Caco-2 (cell line): ENCODE measurements around the gene BHLHE41. TPM values are rescaled to one million over a fixed set of nuclear protein-coding genes. Genes with fewer than 3 reads are reported as not detected.

Experiments
- BruUV-seq: library from RNA; stranded (reverse); fragments of 400-500 nt; replicated peaks from 2 replicates; lab custom pipeline; 2021; lab: Mats Ljungman, UMichigan
- CTCF ChIA-PET: fragments of 300-600 bp; sonication (Branson Sonifier 250); formaldehyde crosslinking; loops from one replicate; lab custom pipeline; 2022; ENCODE audit warnings: antibody characterized with exemption; lab: Charles Lee
- POLR2A ChIA-PET: fragments of 300-600 bp; sonication (Branson Sonifier 250); formaldehyde crosslinking; loops from one replicate; lab custom pipeline; 2022; ENCODE audit warnings: antibody characterized with exemption; lab: Charles Lee
- DNase-seq, 2 experiments: peaks; one replicate each; pipeline versions ENCODE4 v3.0.0 to v3.0.0-alpha.2; 2020 to 2022
- H3K27me3 ChIP-seq: replicated peaks from 2 replicates; pipeline ENCODE4 v1.6.0; 2011; ENCODE audit warnings: low read length; ENCODE audit not compliant: control insufficient read depth, insufficient read depth
- H3K36me3 ChIP-seq: 2 replicates; pipeline ENCODE4 v1.5.1; 2011; ENCODE audit warnings: low read length; ENCODE audit not compliant: control insufficient read depth, insufficient read depth
- H3K4me1 ChIP-seq: fragments of 250-450 bp; sonication (Bioruptor Pico); 2 replicates; pipeline ENCODE4 v1.5.1; 2020; ENCODE audit warnings: mild to moderate bottlenecking
- H3K4me3 ChIP-seq: 2 replicates; pipeline ENCODE4 v1.5.1; 2011; ENCODE audit warnings: low read depth, mild to moderate bottlenecking, control low read depth, low read length
- H3K9me3 ChIP-seq: fragments of 250-450 bp; sonication (Bioruptor Pico); 2 replicates; pipeline ENCODE4 v1.5.1; 2020; ENCODE audit warnings: mild to moderate bottlenecking, moderate library complexity
- H3K27ac Mint-ChIP-seq: one replicate; pipeline ENCODE4 v1.8.0; 2022; ENCODE audit warnings: mixed read lengths; ENCODE audit not compliant: unreplicated experiment
- H3K27me3 Mint-ChIP-seq: one replicate; pipeline ENCODE4 v1.8.0; 2022; ENCODE audit warnings: mixed read lengths; ENCODE audit not compliant: insufficient read depth, unreplicated experiment
- H3K36me3 Mint-ChIP-seq: one replicate; pipeline ENCODE4 v1.8.0; 2022; ENCODE audit warnings: mild to moderate bottlenecking, mixed read lengths; ENCODE audit not compliant: insufficient read depth, unreplicated experiment
- H3K4me1 Mint-ChIP-seq: one replicate; pipeline ENCODE4 v1.8.0; 2022; ENCODE audit warnings: low read depth, mixed read lengths; ENCODE audit not compliant: unreplicated experiment
- H3K4me3 Mint-ChIP-seq: one replicate; pipeline ENCODE4 v1.8.0; 2022; ENCODE audit warnings: mild to moderate bottlenecking, moderate library complexity, mixed read lengths; ENCODE audit not compliant: unreplicated experiment
- H3K9me3 Mint-ChIP-seq: one replicate; pipeline ENCODE4 v1.8.0; 2022; ENCODE audit warnings: mixed read lengths; ENCODE audit not compliant: unreplicated experiment
- intact Hi-C: fragments of 100-400 bp; cut with micrococcal nuclease; formaldehyde crosslinking; loops from one replicate; pipeline ENCODE4 v1.10.0; 2022; ENCODE audit not compliant: unreplicated experiment
- total RNA-seq: library from RNA; stranded (reverse); gene quantifications from 2 replicates; pipeline ENCODE4 v1.2.3, GENCODE V29; 2022
- TF ChIP-seq, protein P1 (sequence below), 2 experiments: fragments of 200-600 bp in 1 of 2; IDR thresholded peaks; 1 replicate in 1 of 2; 2 replicates in 1 of 2; pipeline versions ENCODE4 v1.5.1 to v1.8.0; 2011 to 2022; ENCODE audit warnings: antibody characterized with exemption in 1 of 2, control low read depth in 1 of 2, inconsistent platforms in 1 of 2, low read depth in 1 of 2, low read length in 1 of 2, mild to moderate bottlenecking in 1 of 2, moderate library complexity in 1 of 2; ENCODE audit not compliant: insufficient read depth in 1 of 2, severe bottlenecking in 1 of 2, unreplicated experiment in 1 of 2

Gene BHLHE41
- total RNA-seq, 1 experiment from 2014 or later, result 3.2 TPM

DNA sequence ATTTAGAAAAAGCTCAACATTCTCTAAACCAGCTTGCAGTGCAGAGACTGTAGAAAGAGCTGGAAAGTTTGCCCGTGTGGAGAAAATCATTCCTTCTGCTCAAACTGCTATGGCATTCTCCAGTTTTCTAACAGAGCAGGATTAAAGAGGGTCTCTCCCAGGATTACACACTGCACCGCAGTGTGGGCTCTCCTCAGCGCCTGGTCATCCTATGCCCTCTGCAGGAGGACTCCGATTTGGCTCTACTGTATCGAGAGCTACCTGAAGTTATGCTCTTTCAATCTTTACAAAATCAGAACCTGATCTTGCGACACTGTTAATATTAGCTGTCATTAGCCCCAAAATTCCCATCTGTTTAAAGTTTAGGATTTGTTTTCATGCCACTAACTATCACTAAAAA, 33.0 kb downstream of the BHLHE41 start:
- BruUV-seq, result TSS peak; percentile 93
- TF ChIP-seq, protein P1, sequence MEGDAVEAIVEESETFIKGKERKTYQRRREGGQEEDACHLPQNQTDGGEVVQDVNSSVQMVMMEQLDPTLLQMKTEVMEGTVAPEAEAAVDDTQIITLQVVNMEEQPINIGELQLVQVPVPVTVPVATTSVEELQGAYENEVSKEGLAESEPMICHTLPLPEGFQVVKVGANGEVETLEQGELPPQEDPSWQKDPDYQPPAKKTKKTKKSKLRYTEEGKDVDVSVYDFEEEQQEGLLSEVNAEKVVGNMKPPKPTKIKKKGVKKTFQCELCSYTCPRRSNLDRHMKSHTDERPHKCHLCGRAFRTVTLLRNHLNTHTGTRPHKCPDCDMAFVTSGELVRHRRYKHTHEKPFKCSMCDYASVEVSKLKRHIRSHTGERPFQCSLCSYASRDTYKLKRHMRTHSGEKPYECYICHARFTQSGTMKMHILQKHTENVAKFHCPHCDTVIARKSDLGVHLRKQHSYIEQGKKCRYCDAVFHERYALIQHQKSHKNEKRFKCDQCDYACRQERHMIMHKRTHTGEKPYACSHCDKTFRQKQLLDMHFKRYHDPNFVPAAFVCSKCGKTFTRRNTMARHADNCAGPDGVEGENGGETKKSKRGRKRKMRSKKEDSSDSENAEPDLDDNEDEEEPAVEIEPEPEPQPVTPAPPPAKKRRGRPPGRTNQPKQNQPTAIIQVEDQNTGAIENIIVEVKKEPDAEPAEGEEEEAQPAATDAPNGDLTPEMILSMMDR (IDR thresholded peaks at IDR 0.05; ENCODE audit: insufficient read depth in 1 of 2, low read depth in 1 of 2, low read length in 1 of 2, severe bottlenecking in 1 of 2, unreplicated experiment in 1 of 2), result peak; percentile 30 to 34
- Mint-ChIP-seq H3K9me3 (no peaks in the 10 kb centered on the region), H3K4me3 (peak overlapping the region; percentile 7), H3K27me3 (no peaks in the 10 kb centered on the region), H3K27ac (peak overlapping the region; percentile 84), H3K36me3 (peaks cover 7% of the 10 kb centered on the region), H3K4me1 (peaks cover 45% of the 10 kb centered on the region)
- Histone ChIP-seq H3K4me3 (no peak overlapping the region), H3K4me1 (peaks cover 61% of the 10 kb centered on the region), H3K9me3 (no peaks in the 10 kb centered on the region), H3K27me3 (no peaks in the 10 kb centered on the region), H3K36me3 (no peaks in the 10 kb centered on the region)
- ChIA-PET POLR2A (no interaction called here), CTCF (interaction anchor here (0.6 to 1.6 kb wide), 9 partner anchors 8 to 696 kb away, joined by 3 to 7 read pairs (median 3); no protein-coding TSS in a partner anchor)
- peak in 1 of 2 experiments; percentile 42 for DNase-seq
- intact Hi-C loops, result loop anchor here (1.0 to 10.0 kb wide), 7 partner anchors 22 to 793 kb away; no protein-coding TSS in a partner anchor

DNA sequence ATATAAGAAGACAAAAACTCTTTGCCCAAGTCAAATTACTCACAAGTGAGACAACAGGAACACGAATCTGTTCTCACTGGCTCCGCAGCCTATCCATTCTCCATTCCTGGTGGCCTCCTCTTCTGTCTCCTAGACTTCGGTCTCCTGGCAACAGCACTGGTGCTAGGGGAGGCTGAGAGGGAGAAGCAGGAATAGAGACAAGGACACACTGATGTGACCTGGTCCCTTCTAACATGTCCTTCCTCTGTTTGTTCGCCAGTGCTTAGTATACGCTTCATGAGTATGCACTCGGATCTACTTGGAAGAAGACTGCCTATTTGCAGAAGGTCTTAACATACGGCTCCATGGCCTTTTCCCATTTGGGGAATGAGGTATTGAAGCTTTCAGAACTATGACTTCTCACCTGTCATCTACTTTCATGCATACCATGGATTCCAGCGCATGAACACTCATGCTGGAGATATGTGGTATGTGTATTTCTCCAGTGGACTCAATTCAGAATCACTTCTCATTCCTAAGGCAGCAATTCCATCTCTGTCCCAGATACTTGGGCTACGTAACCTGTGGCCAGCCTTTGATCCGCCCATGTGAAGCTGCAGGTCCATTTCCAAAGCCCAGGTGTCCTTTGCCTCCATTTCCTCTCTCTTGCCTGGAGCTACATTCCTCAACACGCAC, 33.9 kb downstream of the BHLHE41 start:
- Histone ChIP-seq H3K27me3 (no peaks in the 10 kb centered on the region), H3K4me3 (no peak overlapping the region), H3K4me1 (peaks cover 52% of the 10 kb centered on the region), H3K9me3 (no peaks in the 10 kb centered on the region), H3K36me3 (no peaks in the 10 kb centered on the region)
- ChIA-PET POLR2A (no interaction called here), CTCF (interaction anchor here (0.6 to 1.6 kb wide), 6 partner anchors 9 to 695 kb away, joined by 3 to 7 read pairs (median 3); no protein-coding TSS in a partner anchor)
- BruUV-seq, result no TSS peak
- no peaks in the 10 kb centered on the region for H3K27me3 Mint-ChIP-seq
- intact Hi-C loops, result loop anchor here (1.0 to 10.0 kb wide), 6 partner anchors 23 to 794 kb away; no protein-coding TSS in a partner anchor
- H3K9me3 Mint-ChIP-seq, result no peaks in the 10 kb centered on the region
- peak overlapping the region; percentile 84 for H3K27ac Mint-ChIP-seq
- TF ChIP-seq, protein P1 (IDR thresholded peaks at IDR 0.05; ENCODE audit: insufficient read depth in 1 of 2, low read depth in 1 of 2, low read length in 1 of 2, severe bottlenecking in 1 of 2, unreplicated experiment in 1 of 2), result no peak
- peak; percentile 85 to 94 for DNase-seq
- peak overlapping the region; percentile 7 for H3K4me3 Mint-ChIP-seq
- H3K36me3 Mint-ChIP-seq, result peaks cover 7% of the 10 kb centered on the region
- peaks cover 38% of the 10 kb centered on the region for H3K4me1 Mint-ChIP-seq

DNA sequence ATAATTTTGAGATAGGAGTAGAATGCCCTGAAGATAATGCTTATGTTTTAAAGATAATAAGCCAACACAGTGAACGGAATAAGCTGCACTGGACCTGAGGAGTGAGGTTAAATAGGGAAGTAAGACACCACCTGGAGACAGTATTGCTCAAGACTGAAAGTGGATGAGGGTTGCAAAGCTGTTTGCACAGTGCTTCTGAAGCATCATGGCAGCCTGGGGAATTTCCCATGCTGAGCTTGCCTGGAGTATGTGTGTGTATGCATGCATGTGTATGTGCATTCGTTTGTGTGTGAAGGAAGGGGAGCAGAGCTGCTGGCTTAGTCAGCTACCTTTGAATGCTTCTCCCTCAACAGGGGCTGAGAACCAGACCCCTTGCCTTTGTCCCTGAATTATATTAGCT, 35.8 kb downstream of the BHLHE41 start:
- peaks cover 15% of the 10 kb centered on the region for H3K36me3 Mint-ChIP-seq
- DNase-seq, result peak in 1 of 2 experiments; percentile 41
- H3K27ac Mint-ChIP-seq, result peak overlapping the region; percentile 36
- Histone ChIP-seq H3K4me1 (peaks cover 46% of the 10 kb centered on the region), H3K4me3 (no peak overlapping the region), H3K36me3 (no peaks in the 10 kb centered on the region), H3K27me3 (no peaks in the 10 kb centered on the region), H3K9me3 (no peaks in the 10 kb centered on the region)
- ChIA-PET POLR2A (no interaction called here), CTCF (no interaction called here)
- no TSS peak for BruUV-seq
- H3K4me1 Mint-ChIP-seq, result peaks cover 35% of the 10 kb centered on the region
- TF ChIP-seq, protein P1 (IDR thresholded peaks at IDR 0.05; ENCODE audit: insufficient read depth in 1 of 2, low read depth in 1 of 2, low read length in 1 of 2, severe bottlenecking in 1 of 2, unreplicated experiment in 1 of 2), result no peak
- H3K4me3 Mint-ChIP-seq, result no peak overlapping the region
- no peaks in the 10 kb centered on the region for H3K27me3 Mint-ChIP-seq
- intact Hi-C loops, result no loop called here
- H3K9me3 Mint-ChIP-seq, result no peaks in the 10 kb centered on the region
